HG03354 (cell line): Measurements from ENCODE around the gene EEF2KMT.
A peak's percentile ranks its signal among the peaks of the same experiment; 100 is the strongest.
"Not testable (repeated sequence)": the region's sequence is repeated elsewhere in the genome, so short reads cannot be mapped to it uniquely, and the experiment has no call there.

Experiments
- ATAC-seq: cut with Tn5 transposase; IDR thresholded peaks from one replicate; pipeline ENCODE4 v1.9.1; 2021; ENCODE audit warnings: mild to moderate bottlenecking; ENCODE audit not compliant: unreplicated experiment, poor library complexity, severe bottlenecking

The EEF2KMT gene

GRCh38 chr16:5046914-5047313, 50.7 kb downstream of the EEF2KMT start:
- no peak for ATAC-seq

- ATAC-seq: no peak
Measured at GRCh38 chr16:5045499-5046115, 52.0 kb downstream of the EEF2KMT start.

DNA sequence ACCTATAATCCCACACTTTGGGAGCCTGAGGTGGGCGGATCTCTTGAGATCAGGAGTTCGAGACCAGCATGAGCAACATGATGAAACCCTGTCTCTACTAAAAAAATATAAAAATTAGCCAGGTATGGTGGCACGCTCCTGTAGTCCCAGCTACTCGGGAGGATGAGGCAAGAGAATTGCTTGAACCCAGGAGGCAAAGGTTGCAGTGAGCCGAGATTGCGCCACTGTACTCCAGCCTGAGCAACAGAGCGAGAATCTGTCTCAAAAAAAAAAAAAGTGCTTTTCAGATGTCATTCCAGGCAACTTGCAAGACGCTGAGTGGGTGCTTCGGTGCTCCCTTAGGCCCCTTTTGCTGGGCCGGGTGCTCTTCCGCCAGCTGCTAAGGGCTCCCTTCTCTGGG, 53.0 kb downstream of the EEF2KMT start:
- ATAC-seq: not testable (repeated sequence)

GRCh38 chr16:5044011-5044540, 53.5 kb downstream of the EEF2KMT start:
- ATAC-seq: no peak

GRCh38 chr16:5042574-5043171, 54.9 kb downstream of the EEF2KMT start:
- ATAC-seq: no peak

GRCh38 chr16:5041600-5042133, 55.9 kb downstream of the EEF2KMT start:
- ATAC-seq: peak; percentile 60

- ATAC-seq: no peak
Measured at GRCh38 chr16:5040451-5040850, 57.1 kb downstream of the EEF2KMT start.

GRCh38 chr16:5036228-5037156, 61.1 kb downstream of the EEF2KMT start:
- no peak for ATAC-seq

DNA sequence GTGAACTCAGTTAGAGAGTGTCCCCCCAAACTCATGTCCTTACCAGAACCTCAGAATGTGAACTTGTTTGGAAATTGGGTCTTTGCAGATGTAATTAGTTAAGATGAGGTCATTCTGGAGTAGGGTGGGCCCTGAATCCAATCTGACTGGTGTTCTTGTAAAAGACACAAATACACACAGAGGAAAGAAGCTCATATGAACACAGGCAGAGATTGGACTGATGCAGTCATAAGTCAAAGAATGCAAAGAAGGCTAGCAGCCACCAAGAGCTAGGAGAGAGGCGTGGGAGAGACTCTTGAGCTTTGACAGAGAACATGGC, 61.7 kb downstream of the EEF2KMT start:
- ATAC-seq: no peak
